Measurements from ENCODE around the gene OR3A1. TPM values are rescaled to one million over a fixed set of nuclear protein-coding genes. Genes with fewer than 3 reads are reported as not detected.
A peak's percentile ranks its signal among the peaks of the same experiment; 100 is the strongest.

The OR3A1 gene
- total and polyA plus RNA-seq, 2 of the 8 experiments (the other 6 are each of a cell fraction or from before 2014, with no cell fraction given) = not detected

DNA sequence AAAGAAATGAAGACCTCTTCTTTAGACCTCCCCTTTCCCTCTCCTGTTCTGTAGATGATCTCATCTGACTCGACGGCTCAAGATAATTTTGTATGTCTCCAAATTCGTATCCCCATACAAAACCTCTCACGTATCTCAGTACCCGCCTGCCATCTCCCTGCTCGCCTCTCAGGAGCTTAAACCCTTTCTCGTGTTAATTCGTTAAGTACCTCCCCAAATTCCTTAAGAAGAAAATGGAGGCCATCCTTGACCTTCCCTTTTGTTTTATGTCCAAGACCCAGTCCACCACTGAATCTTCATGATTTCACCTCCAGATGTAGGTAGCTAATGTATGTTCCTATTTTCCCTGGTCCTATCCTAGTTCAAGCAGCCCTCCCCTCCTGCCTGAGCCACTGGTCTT, 41.6 kb downstream of the OR3A1 start (continued):
- TF ChIP-seq, protein P1, sequence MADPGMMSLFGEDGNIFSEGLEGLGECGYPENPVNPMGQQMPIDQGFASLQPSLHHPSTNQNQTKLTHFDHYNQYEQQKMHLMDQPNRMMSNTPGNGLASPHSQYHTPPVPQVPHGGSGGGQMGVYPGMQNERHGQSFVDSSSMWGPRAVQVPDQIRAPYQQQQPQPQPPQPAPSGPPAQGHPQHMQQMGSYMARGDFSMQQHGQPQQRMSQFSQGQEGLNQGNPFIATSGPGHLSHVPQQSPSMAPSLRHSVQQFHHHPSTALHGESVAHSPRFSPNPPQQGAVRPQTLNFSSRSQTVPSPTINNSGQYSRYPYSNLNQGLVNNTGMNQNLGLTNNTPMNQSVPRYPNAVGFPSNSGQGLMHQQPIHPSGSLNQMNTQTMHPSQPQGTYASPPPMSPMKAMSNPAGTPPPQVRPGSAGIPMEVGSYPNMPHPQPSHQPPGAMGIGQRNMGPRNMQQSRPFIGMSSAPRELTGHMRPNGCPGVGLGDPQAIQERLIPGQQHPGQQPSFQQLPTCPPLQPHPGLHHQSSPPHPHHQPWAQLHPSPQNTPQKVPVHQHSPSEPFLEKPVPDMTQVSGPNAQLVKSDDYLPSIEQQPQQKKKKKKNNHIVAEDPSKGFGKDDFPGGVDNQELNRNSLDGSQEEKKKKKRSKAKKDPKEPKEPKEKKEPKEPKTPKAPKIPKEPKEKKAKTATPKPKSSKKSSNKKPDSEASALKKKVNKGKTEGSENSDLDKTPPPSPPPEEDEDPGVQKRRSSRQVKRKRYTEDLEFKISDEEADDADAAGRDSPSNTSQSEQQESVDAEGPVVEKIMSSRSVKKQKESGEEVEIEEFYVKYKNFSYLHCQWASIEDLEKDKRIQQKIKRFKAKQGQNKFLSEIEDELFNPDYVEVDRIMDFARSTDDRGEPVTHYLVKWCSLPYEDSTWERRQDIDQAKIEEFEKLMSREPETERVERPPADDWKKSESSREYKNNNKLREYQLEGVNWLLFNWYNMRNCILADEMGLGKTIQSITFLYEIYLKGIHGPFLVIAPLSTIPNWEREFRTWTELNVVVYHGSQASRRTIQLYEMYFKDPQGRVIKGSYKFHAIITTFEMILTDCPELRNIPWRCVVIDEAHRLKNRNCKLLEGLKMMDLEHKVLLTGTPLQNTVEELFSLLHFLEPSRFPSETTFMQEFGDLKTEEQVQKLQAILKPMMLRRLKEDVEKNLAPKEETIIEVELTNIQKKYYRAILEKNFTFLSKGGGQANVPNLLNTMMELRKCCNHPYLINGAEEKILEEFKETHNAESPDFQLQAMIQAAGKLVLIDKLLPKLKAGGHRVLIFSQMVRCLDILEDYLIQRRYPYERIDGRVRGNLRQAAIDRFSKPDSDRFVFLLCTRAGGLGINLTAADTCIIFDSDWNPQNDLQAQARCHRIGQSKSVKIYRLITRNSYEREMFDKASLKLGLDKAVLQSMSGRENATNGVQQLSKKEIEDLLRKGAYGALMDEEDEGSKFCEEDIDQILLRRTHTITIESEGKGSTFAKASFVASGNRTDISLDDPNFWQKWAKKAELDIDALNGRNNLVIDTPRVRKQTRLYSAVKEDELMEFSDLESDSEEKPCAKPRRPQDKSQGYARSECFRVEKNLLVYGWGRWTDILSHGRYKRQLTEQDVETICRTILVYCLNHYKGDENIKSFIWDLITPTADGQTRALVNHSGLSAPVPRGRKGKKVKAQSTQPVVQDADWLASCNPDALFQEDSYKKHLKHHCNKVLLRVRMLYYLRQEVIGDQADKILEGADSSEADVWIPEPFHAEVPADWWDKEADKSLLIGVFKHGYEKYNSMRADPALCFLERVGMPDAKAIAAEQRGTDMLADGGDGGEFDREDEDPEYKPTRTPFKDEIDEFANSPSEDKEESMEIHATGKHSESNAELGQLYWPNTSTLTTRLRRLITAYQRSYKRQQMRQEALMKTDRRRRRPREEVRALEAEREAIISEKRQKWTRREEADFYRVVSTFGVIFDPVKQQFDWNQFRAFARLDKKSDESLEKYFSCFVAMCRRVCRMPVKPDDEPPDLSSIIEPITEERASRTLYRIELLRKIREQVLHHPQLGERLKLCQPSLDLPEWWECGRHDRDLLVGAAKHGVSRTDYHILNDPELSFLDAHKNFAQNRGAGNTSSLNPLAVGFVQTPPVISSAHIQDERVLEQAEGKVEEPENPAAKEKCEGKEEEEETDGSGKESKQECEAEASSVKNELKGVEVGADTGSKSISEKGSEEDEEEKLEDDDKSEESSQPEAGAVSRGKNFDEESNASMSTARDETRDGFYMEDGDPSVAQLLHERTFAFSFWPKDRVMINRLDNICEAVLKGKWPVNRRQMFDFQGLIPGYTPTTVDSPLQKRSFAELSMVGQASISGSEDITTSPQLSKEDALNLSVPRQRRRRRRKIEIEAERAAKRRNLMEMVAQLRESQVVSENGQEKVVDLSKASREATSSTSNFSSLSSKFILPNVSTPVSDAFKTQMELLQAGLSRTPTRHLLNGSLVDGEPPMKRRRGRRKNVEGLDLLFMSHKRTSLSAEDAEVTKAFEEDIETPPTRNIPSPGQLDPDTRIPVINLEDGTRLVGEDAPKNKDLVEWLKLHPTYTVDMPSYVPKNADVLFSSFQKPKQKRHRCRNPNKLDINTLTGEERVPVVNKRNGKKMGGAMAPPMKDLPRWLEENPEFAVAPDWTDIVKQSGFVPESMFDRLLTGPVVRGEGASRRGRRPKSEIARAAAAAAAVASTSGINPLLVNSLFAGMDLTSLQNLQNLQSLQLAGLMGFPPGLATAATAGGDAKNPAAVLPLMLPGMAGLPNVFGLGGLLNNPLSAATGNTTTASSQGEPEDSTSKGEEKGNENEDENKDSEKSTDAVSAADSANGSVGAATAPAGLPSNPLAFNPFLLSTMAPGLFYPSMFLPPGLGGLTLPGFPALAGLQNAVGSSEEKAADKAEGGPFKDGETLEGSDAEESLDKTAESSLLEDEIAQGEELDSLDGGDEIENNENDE (IDR thresholded peaks at IDR 0.05; ENCODE audit: insufficient replicate concordance, low read length) = no peak
- TF ChIP-seq RXRA (IDR thresholded peaks at IDR 0.05; ENCODE audit: insufficient read depth, low read depth, low read length) = no peak
- TF ChIP-seq YY1 (IDR thresholded peaks at IDR 0.05; ENCODE audit: low read depth, low read length) = 0 out of 2 replicates have a peak, but pooled peaks have one; percentile 24
- TF ChIP-seq SIRT6 (IDR thresholded peaks at IDR 0.05; ENCODE audit: low read length) = no peak
- no peak for TF ChIP-seq SRF (IDR thresholded peaks at IDR 0.05; ENCODE audit: low read depth, low read length)

Measured in H1 (cell line).